HL-60 (cell line): ENCODE data around the gene RHBDL3.

ENCODE experiments used
- CTCF ChIP-seq: IDR thresholded peaks from one replicate; pipeline ENCODE4 v1.5.1; 2011; ENCODE audit warnings: low read length, control low read depth, inconsistent platforms; ENCODE audit not compliant: insufficient read depth
- POLR2AphosphoS5 ChIP-seq: IDR thresholded peaks from 2 replicates; pipeline ENCODE4 v1.6.1; 2012; ENCODE audit warnings: low read depth
- REST ChIP-seq: IDR thresholded peaks from 2 replicates; pipeline ENCODE4 v1.6.1; 2012; ENCODE audit warnings: low read depth; ENCODE audit not compliant: insufficient replicate concordance

- TF ChIP-seq CTCF: no peak
- no peak for TF ChIP-seq POLR2AphosphoS5
- TF ChIP-seq REST: no peak
Observed at GRCh38 chr17:32283745-32284201, 18.1 kb downstream of the RHBDL3 start.
